Upper lobe of right lung (tissue), 1 donor: ENCODE data around the gene MYO5B. TPM values are rescaled to one million over a fixed set of nuclear protein-coding genes. Genes with fewer than 3 reads are reported as not detected.

Source experiments
- ATAC-seq: fragments of 200-7000 bp; cut with Tn5 transposase; one replicate; pipeline ENCODE4 v1.9.1; 2020; ENCODE audit warnings: mild to moderate bottlenecking, moderate library complexity
- DNase-seq: peaks from one replicate; pipeline ENCODE4 v3.0.0-alpha.2; 2020
- H3K27ac ChIP-seq: fragments of 200-600 bp; one replicate; pipeline ENCODE4 v1.8.0; 2022
- H3K27me3 ChIP-seq: fragments of 200-600 bp; one replicate; pipeline ENCODE4 v1.8.0; 2022; ENCODE audit warnings: mild to moderate bottlenecking
- H3K36me3 ChIP-seq: fragments of 200-600 bp; one replicate; pipeline ENCODE4 v1.8.0; 2022
- H3K4me1 ChIP-seq: fragments of 200-600 bp; one replicate; pipeline ENCODE4 v1.8.0; 2022
- H3K4me3 ChIP-seq: fragments of 200-600 bp; one replicate; pipeline ENCODE4 v1.8.0; 2022; ENCODE audit warnings: mild to moderate bottlenecking
- H3K9me3 ChIP-seq: fragments of 200-600 bp; one replicate; pipeline ENCODE4 v1.8.0; 2022
- intact Hi-C: fragments of 100-400 bp; cut with DNase I; formaldehyde crosslinking; loops from one replicate; pipeline ENCODE4 v1.11.0; 2022
- total RNA-seq: library from RNA; stranded (reverse); fragmentation: NEBNext Ultra II Directional; extraction: Animal tissue kit (Norgen Biotek cat#: 25700); gene quantifications from one replicate; pipeline ENCODE4 v1.2.1, GENCODE V29; 2021
- TF ChIP-seq, protein P1 (sequence below): fragments of 200-600 bp; IDR thresholded peaks from one replicate; pipeline ENCODE4 v1.8.0; 2022; ENCODE audit warnings: antibody characterized with exemption
- donor health status: DM: no; HTN: yes; CAD: no; lungs with severe emphysema.

MYO5B gene
- total RNA-seq, 1 donor from 2014 or later, result 31.6 TPM

DNA sequence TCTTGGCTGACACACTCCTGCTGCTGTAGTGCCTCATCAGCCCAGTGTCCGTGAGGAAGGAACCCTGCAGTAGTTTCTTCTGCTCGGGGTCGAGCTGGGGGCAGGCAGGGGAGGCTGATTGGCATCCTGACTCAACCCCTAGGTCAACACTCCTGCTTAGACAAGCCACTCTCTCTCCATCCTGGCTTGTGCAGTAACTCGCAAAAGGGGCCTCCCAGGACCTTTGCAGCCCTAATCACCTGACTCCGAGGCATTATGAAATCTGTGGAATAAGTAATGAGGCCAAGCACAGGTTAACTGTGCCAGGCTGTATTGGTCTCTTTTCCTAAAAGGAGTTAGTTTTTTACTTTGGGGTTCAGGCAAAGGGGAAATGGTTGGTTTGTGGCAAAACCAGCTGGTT lies 289.2 kb downstream of the MYO5B start:
- no peaks in the 10 kb centered on the region for H3K36me3 ChIP-seq
- no peak overlapping the region for H3K27ac ChIP-seq
- no peak for DNase-seq
- TF ChIP-seq, protein P1, sequence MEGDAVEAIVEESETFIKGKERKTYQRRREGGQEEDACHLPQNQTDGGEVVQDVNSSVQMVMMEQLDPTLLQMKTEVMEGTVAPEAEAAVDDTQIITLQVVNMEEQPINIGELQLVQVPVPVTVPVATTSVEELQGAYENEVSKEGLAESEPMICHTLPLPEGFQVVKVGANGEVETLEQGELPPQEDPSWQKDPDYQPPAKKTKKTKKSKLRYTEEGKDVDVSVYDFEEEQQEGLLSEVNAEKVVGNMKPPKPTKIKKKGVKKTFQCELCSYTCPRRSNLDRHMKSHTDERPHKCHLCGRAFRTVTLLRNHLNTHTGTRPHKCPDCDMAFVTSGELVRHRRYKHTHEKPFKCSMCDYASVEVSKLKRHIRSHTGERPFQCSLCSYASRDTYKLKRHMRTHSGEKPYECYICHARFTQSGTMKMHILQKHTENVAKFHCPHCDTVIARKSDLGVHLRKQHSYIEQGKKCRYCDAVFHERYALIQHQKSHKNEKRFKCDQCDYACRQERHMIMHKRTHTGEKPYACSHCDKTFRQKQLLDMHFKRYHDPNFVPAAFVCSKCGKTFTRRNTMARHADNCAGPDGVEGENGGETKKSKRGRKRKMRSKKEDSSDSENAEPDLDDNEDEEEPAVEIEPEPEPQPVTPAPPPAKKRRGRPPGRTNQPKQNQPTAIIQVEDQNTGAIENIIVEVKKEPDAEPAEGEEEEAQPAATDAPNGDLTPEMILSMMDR, result no peak
- H3K9me3 ChIP-seq, result no peaks in the 10 kb centered on the region
- H3K4me1 ChIP-seq, result no peaks in the 10 kb centered on the region
- H3K4me3 ChIP-seq, result no peak overlapping the region
- no peak for ATAC-seq
- intact Hi-C loops, result no loop called here
- H3K27me3 ChIP-seq, result no peaks in the 10 kb centered on the region

DNA sequence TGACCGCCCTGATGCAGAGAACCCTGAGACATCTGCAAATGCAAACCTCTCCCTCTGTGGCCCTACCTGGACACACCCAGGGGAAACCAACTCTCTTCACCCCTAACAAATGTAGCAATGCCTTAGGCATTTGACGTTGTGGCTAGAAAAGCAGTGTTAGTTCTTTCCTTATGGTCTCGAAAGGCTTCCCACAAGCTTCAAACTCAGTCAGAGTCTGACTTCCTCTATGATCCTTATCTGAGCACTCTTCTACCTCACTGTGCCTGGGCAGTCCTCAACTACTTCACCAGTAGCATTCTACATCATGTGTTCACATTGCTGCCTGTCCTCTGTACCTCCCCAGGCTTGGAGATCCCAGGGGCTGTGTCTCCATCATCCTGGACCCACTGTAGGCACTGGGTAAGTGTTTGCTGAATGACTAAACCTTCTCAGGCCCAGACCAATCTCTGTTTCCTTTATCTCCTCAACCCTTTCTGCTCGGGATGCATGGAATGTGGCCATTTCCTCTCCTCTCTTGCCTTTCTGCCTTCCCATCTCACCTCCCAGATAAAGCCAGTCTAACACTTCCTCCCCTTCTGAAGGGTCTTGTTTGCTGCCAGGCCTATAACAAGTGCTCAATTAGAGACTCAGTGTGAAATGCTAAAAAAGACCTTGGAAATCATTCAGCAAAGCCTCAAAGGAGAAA lies 289.9 kb downstream of the MYO5B start:
- TF ChIP-seq, protein P1, result no peak
- Histone ChIP-seq H3K27me3 (no peaks in the 10 kb centered on the region), H3K4me3 (no peak overlapping the region), H3K27ac (no peak overlapping the region), H3K4me1 (no peaks in the 10 kb centered on the region), H3K9me3 (no peaks in the 10 kb centered on the region), H3K36me3 (no peaks in the 10 kb centered on the region)
- DNase-seq (no peak), ATAC-seq (no peak)
- intact Hi-C loops, result no loop called here

DNA sequence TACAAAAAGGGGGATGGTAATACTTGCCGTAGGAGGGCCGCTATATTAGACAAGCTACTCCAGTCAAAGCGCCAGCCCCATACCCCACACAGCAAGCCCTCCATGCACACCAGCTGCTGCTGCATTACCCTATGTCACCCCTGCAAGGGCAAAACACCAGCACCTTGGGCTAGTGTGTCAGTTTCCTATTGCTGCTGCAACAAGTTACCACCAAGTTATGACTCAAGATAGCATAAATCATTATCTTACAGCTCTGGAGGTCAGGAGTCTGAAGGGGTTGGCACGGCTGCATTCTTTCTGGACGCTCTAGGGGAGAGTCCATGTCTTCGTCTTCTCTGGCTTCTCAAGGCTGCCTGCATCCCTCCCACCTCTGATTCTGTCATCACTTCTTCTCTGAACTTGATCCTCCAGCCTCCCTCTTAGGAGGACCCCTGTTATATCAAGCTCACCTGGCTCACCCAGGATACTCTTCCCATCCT lies 293.0 kb downstream of the MYO5B start:
- Histone ChIP-seq H3K36me3 (no peaks in the 10 kb centered on the region), H3K9me3 (no peaks in the 10 kb centered on the region), H3K4me1 (no peaks in the 10 kb centered on the region), H3K27ac (no peak overlapping the region), H3K27me3 (no peaks in the 10 kb centered on the region), H3K4me3 (no peak overlapping the region)
- DNase-seq (peak; percentile 16), ATAC-seq (no peak)
- TF ChIP-seq, protein P1, result no peak
- intact Hi-C loops, result no loop called here

DNA sequence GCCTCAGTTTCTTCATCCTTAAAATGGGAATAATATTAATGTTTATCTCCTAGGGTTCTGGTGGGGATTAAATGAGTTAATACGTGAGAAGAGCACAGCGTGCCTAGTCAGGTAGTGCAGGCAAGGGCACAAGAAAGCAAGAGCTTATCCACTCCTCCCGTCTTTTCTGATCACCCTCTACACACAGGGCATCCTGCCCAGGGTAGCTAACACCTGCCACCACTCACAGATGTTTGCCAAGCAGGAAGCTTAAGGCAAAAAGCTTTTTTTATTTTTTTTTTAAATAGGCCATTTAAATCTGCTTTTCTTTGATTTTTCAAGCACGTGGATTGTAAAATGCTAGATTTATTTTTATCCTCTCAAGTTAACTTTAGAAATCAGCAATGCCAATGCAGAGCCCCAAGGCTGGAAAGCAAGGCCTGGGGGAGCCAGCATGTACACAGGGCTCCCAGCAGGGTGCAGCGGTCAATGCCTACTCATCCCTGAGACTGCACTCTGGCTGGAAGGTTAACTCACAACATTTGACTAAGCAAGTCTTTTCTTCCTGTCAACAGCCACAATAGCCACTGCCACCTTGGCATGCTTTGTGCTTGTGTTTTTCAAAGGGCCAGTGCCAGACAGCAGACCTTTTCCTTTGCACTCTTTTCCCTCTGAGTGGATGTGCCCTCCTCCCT lies 295.2 kb downstream of the MYO5B start:
- no peak overlapping the region for H3K27ac ChIP-seq
- intact Hi-C loops, result no loop called here
- DNase-seq, result no peak
- TF ChIP-seq, protein P1, result no peak
- ATAC-seq, result no peak
- no peak overlapping the region for H3K4me3 ChIP-seq
- H3K4me1 ChIP-seq, result no peaks in the 10 kb centered on the region
- no peaks in the 10 kb centered on the region for H3K27me3 ChIP-seq
- no peaks in the 10 kb centered on the region for H3K9me3 ChIP-seq
- H3K36me3 ChIP-seq, result no peaks in the 10 kb centered on the region

DNA sequence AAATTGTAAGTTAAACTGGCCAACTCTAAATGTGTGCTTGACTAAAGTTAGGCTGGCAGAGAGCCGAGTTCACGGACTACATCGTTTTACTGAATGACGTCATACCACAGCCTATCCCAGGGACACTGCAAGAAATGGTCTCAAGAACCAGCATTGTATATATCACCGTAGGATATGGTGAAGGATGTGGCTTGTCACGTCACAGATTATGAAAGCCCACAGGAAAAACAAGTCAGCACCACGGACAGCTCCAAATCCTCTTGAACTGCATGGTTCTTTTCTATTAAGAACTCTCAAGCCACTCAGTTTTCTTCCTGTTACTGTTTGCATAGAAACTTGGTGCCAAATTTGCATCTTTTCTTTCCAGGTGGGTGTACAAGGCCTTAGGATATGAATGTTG lies 296.5 kb downstream of the MYO5B start:
- Histone ChIP-seq H3K4me3 (no peak overlapping the region), H3K36me3 (no peaks in the 10 kb centered on the region), H3K9me3 (no peaks in the 10 kb centered on the region), H3K27ac (no peak overlapping the region), H3K4me1 (no peaks in the 10 kb centered on the region), H3K27me3 (no peaks in the 10 kb centered on the region)
- TF ChIP-seq, protein P1, result no peak
- DNase-seq (no peak), ATAC-seq (peak; percentile 67)
- intact Hi-C loops, result no loop called here
